ENCODE measurements around the gene ELK4. TPM values are rescaled to one million over a fixed set of nuclear protein-coding genes. Genes with fewer than 3 reads are reported as not detected.

The ELK4 gene
- total and polyA plus RNA-seq, 5 donors from 2014 or later: 3.5 to 106 (median 4.7) TPM

DNA sequence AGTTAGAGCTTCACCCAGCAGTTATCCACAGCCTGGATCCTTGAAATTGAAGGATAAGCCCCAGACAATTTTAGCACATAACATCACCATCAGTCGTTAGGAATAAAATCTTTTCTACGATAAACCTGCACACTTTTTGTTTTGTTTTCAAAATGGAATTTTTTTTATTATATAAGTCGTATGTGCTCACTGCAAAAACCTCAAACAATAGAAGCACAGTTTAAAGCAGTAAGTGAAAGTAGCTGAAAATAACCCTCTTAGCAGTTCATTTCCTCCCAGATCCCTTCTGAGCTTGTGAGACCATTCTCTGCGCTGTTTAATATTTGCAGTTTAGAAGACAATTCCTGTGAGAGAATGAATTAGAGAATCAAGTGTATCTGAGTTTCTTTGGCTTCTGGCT lies 38.3 kb downstream of the ELK4 start:
- DNase-seq: peak in 2 of 3 donors; percentile 52 to 63

DNA sequence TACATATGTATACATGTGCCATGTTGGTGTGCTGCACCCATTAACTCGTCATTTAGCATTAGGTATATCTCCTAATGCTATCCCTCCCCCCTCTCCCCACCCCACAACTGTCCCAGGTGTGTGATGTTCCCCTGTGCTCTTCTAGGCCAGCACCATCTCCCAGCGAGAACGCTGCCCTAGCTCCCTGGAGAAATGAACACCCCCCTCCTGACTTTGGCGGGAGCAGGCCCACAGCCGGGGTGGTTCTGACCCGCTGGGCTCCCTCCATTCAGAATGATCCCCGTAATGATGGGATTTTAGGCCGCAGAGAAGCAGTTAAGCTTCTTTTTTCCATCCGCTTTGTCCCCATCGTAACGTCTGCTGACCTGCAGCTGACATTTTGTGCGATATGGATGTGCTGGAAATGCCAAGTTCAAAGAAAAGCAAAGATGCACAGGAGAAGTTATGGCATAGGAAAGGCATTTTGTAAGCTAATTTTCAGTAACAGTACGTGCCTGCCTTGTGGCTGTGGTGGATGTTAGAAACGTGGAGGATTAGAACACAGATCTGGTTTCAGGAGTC lies 39.3 kb downstream of the ELK4 start:
- H3K4me1 ChIP-seq (ENCODE audit: control insufficient read depth, insufficient read depth, low read length, poor library complexity, severe bottlenecking): peaks cover 24% of the 10 kb centered on the region
- H3K9me3 ChIP-seq (ENCODE audit: control insufficient read depth in 2 of 2, low read length in 2 of 2): no peaks in the 10 kb centered on the region
- H3K27ac ChIP-seq (ENCODE audit: insufficient read depth, low read length, poor library complexity, severe bottlenecking): peak overlapping the region; percentile 67
- peak overlapping the region in 2 of 3 donors; percentile 93 for H3K27ac Mint-ChIP-seq
- H3K36me3 Mint-ChIP-seq: peaks cover 6% of the 10 kb centered on the region
- H3K36me3 ChIP-seq (ENCODE audit: control insufficient read depth, insufficient read depth, low read length): peaks cover under 1% of the 10 kb centered on the region
- H3K27me3 ChIP-seq (ENCODE audit: control insufficient read depth, insufficient read depth, low read length): no peaks in the 10 kb centered on the region
- peak overlapping the region; percentile 30 for H3K4me3 ChIP-seq (ENCODE audit: low read depth, low read length)
- peaks cover 3 to 47% (median 22%) of the 10 kb centered on the region in 4 donors for H3K4me1 Mint-ChIP-seq
- H3K27me3 Mint-ChIP-seq: peaks cover 7% of the 10 kb centered on the region
- DNase-seq (no peak), ATAC-seq (ENCODE audit: low read depth in 2 of 2) (no peak)
- H3K9me3 Mint-ChIP-seq: no peaks in the 10 kb centered on the region
- peak overlapping the region; percentile 62 to 91 (median 84) for H3K4me3 Mint-ChIP-seq

More for the DNA sequence above, 38.3 kb downstream of the ELK4 start:
- H3K27me3 ChIP-seq (ENCODE audit: control insufficient read depth, insufficient read depth, low read length): no peaks in the 10 kb centered on the region
- ATAC-seq (ENCODE audit: low read depth in 2 of 2): peak; percentile 41 to 47
- H3K27ac Mint-ChIP-seq: peak overlapping the region; percentile 93 to 96 (median 93)
- H3K36me3 ChIP-seq (ENCODE audit: control insufficient read depth, insufficient read depth, low read length): peaks cover 7% of the 10 kb centered on the region
- H3K36me3 Mint-ChIP-seq: peaks cover 16% of the 10 kb centered on the region
- no peaks in the 10 kb centered on the region for H3K9me3 Mint-ChIP-seq
- peaks cover 24% of the 10 kb centered on the region for H3K4me1 ChIP-seq (ENCODE audit: control insufficient read depth, insufficient read depth, low read length, poor library complexity, severe bottlenecking)
- H3K27ac ChIP-seq (ENCODE audit: insufficient read depth, low read length, poor library complexity, severe bottlenecking): peak overlapping the region; percentile 67
- peaks cover 3 to 48% (median 22%) of the 10 kb centered on the region in 4 donors for H3K4me1 Mint-ChIP-seq
- H3K4me3 ChIP-seq (ENCODE audit: low read depth, low read length): peak overlapping the region; percentile 16
- no peaks in the 10 kb centered on the region for H3K9me3 ChIP-seq (ENCODE audit: control insufficient read depth in 2 of 2, low read length in 2 of 2)
- H3K27me3 Mint-ChIP-seq: peaks cover 4% of the 10 kb centered on the region
- peak overlapping the region; percentile 51 to 85 (median 81) for H3K4me3 Mint-ChIP-seq

DNA sequence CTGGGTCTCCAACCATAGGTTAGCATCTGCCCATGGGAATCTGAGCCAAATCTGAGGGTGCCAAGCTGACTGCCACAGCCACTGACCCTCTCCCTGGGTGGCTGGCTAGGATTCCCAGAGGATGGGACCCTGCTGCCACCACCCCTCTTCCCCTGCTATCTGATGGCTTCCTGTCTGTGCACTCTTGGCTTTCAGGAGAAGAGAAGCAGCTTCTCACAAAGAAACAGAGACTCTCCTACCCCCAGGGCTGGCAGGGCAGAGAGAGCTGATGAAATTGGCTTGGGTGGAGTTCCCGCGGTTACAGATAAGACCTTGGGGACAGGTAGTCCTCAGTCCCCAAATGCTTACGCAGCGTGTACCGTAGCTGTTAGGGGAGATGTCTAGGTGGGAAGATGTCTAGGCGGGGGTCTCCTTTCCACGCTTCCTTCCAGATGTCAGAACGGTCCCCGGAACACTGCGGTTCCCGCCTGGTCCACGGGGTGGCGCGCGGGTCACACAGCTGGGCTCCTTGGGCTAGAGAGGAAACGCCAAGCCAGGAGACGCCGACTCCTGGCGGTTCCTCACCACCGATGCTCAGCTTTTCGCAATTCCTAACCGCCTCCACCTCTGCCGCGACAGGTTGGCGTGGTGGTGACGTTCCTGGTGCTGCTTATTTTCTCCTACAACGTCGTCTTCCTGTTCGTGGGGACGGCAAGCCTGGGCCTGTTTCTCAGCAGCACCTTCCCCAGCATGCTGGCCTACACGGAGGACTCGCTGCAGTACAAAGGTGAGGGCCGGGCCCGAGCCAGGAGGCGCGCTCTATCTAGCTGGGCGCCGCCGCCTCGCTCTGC lies 40.1 kb downstream of the ELK4 start:
- peaks cover 7% of the 10 kb centered on the region for H3K27me3 Mint-ChIP-seq
- H3K36me3 Mint-ChIP-seq: peaks cover 5% of the 10 kb centered on the region
- H3K4me1 ChIP-seq (ENCODE audit: control insufficient read depth, insufficient read depth, low read length, poor library complexity, severe bottlenecking): peaks cover 24% of the 10 kb centered on the region
- peak overlapping the region; percentile 91 to 95 (median 91) for H3K4me3 Mint-ChIP-seq
- DNase-seq (peak; percentile 79 to 87 (median 84)), ATAC-seq (ENCODE audit: low read depth in 2 of 2) (peak; percentile 86 to 87)
- peak overlapping the region; percentile 28 for H3K27ac ChIP-seq (ENCODE audit: insufficient read depth, low read length, poor library complexity, severe bottlenecking)
- H3K4me3 ChIP-seq (ENCODE audit: low read depth, low read length): peak overlapping the region; percentile 71
- no peaks in the 10 kb centered on the region for H3K9me3 ChIP-seq (ENCODE audit: control insufficient read depth in 2 of 2, low read length in 2 of 2)
- no peaks in the 10 kb centered on the region for H3K36me3 ChIP-seq (ENCODE audit: control insufficient read depth, insufficient read depth, low read length)
- H3K27ac Mint-ChIP-seq: peak overlapping the region; percentile 93 to 95 (median 93)
- H3K9me3 Mint-ChIP-seq: no peaks in the 10 kb centered on the region
- H3K27me3 ChIP-seq (ENCODE audit: control insufficient read depth, insufficient read depth, low read length): no peaks in the 10 kb centered on the region
- H3K4me1 Mint-ChIP-seq: peaks cover 3 to 46% (median 22%) of the 10 kb centered on the region in 4 donors

DNA sequence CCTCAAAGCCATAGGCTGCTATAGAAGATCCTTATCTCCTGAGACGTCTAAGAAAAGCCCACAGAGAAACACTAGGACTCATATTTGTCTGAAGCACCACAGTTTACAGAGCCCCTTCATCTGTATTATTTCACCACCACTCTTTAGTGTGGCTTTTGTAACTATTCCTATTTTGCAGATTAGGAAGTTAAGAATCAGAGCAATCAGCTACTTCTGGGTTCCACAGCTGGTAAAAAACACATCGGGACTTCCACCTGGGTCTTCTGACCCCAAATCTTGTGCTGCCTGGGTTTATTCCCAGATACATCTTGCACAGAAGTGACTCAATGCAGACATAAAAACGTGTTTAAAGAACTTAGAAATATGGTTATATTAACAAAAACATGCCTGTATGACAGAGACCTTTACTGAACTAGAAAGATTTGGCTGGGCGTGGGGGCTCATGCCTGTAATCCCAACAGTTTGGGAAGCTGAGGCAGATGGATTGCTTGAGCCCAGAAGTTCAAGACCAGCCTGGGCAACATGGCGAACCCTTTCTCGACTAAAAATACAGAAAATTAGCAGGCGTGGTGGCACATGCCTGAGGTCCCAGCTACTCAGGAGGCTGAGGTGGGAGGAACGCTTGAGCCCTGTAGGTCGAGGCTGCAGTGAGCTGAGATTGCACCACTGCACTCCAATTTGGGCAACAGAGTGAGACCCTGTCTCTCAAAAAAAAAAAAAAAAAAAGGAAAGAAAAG lies 40.9 kb downstream of the ELK4 start:
- H3K4me1 Mint-ChIP-seq: peaks cover 3 to 40% (median 22%) of the 10 kb centered on the region in 4 donors

DNA sequence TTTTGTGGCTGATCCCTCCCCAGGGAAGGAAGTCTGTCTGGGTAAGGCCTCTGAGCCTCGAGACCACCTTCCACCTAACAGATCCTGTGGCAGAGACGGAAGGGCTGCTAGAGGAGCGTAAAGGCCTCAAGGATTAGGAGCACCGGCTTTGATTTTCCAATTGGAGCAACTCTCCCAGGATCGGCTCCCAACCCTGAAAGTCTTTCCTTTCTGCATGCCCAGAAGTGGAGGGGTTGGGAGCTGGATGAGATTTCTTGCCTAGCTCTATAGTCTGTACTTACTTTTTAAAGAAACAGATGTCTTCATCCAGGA lies 41.4 kb downstream of the ELK4 start:
- Mint-ChIP-seq H3K4me3 (peak overlapping the region in 1 of 4 donors; percentile 52), H3K9me3 (no peaks in the 10 kb centered on the region), H3K36me3 (peaks cover 5% of the 10 kb centered on the region), H3K4me1 (peaks cover 3 to 40% (median 21%) of the 10 kb centered on the region in 4 donors), H3K27ac (peak overlapping the region; percentile 23 to 87 (median 81)), H3K27me3 (peaks cover 7% of the 10 kb centered on the region)
- Histone ChIP-seq H3K4me3 (ENCODE audit: low read depth, low read length) (no peak overlapping the region), H3K4me1 (ENCODE audit: control insufficient read depth, insufficient read depth, low read length, poor library complexity, severe bottlenecking) (peaks cover 24% of the 10 kb centered on the region), H3K9me3 (ENCODE audit: control insufficient read depth in 2 of 2, low read length in 2 of 2) (no peaks in the 10 kb centered on the region), H3K27ac (ENCODE audit: insufficient read depth, low read length, poor library complexity, severe bottlenecking) (no peak overlapping the region), H3K27me3 (ENCODE audit: control insufficient read depth, insufficient read depth, low read length) (no peaks in the 10 kb centered on the region), H3K36me3 (ENCODE audit: control insufficient read depth, insufficient read depth, low read length) (no peaks in the 10 kb centered on the region)
- ATAC-seq (ENCODE audit: low read depth in 2 of 2): no peak
- DNase-seq: no peak

More for the DNA sequence above, 40.9 kb downstream of the ELK4 start:
- H3K27ac ChIP-seq (ENCODE audit: insufficient read depth, low read length, poor library complexity, severe bottlenecking): no peak overlapping the region
- peaks cover 24% of the 10 kb centered on the region for H3K4me1 ChIP-seq (ENCODE audit: control insufficient read depth, insufficient read depth, low read length, poor library complexity, severe bottlenecking)
- H3K36me3 ChIP-seq (ENCODE audit: control insufficient read depth, insufficient read depth, low read length): no peaks in the 10 kb centered on the region
- Mint-ChIP-seq H3K4me3 (peak overlapping the region in 2 of 4 donors; percentile 52 to 91), H3K9me3 (no peaks in the 10 kb centered on the region), H3K27ac (peak overlapping the region; percentile 15 to 81 (median 23)), H3K36me3 (peaks cover 5% of the 10 kb centered on the region), H3K27me3 (peaks cover 7% of the 10 kb centered on the region)
- H3K9me3 ChIP-seq (ENCODE audit: control insufficient read depth in 2 of 2, low read length in 2 of 2): no peaks in the 10 kb centered on the region
- no peak overlapping the region for H3K4me3 ChIP-seq (ENCODE audit: low read depth, low read length)
- no peak for DNase-seq
- H3K27me3 ChIP-seq (ENCODE audit: control insufficient read depth, insufficient read depth, low read length): no peaks in the 10 kb centered on the region
- no peak for ATAC-seq (ENCODE audit: low read depth in 2 of 2)

DNA sequence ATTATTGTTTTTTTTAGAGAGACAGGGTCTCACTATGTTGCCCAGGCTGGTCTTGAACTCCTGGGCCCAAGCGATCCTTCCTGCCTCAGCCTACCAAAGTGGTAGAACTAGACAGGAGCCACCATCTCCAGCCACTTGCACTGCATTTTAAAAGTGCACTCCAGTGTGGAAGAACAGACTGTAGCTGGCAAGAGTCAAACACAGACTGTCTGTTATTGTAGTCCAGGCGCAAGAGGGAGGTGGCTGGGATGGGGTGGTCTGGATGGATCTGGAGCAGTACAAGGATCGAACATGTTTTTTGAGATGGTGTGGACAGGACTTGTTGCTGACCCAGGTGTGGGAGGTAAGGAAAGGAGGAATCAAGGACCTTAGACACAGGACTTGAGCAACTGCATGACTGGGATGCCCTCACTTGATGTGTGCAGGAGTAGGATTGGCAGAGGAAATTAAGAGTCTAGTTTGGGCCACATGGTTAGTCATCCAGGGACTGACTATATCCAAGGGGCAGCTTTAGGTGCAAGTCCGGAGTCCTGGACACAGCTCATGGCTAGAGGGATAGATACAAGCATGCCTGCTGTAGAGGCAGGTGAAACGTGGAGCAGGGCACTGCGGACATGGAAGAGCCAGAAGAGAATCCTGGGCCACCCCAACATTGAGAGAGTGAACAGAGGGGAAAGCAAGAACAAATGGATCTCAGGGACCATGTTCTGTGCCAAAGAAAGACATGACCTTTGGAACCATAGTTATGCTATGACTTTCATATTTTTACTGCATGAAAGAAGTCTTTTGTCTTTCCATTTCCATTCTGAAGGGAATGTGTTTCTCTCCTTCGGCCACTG lies 42.0 kb downstream of the ELK4 start:
- no peak overlapping the region for H3K27ac ChIP-seq (ENCODE audit: insufficient read depth, low read length, poor library complexity, severe bottlenecking)
- no peak overlapping the region for H3K4me3 ChIP-seq (ENCODE audit: low read depth, low read length)
- peak overlapping the region in 2 of 4 donors; percentile 25 to 76 for H3K4me3 Mint-ChIP-seq
- ATAC-seq (ENCODE audit: low read depth in 2 of 2): no peak
- H3K4me1 ChIP-seq (ENCODE audit: control insufficient read depth, insufficient read depth, low read length, poor library complexity, severe bottlenecking): peaks cover 24% of the 10 kb centered on the region
- H3K4me1 Mint-ChIP-seq: peaks cover 3 to 36% (median 19%) of the 10 kb centered on the region in 4 donors
- H3K9me3 ChIP-seq (ENCODE audit: control insufficient read depth in 2 of 2, low read length in 2 of 2): no peaks in the 10 kb centered on the region
- no peaks in the 10 kb centered on the region for H3K9me3 Mint-ChIP-seq
- no peak for DNase-seq
- no peaks in the 10 kb centered on the region for H3K36me3 ChIP-seq (ENCODE audit: control insufficient read depth, insufficient read depth, low read length)
- H3K27ac Mint-ChIP-seq: peak overlapping the region in 2 of 3 donors; percentile 81 to 87
- H3K36me3 Mint-ChIP-seq: peaks cover 4% of the 10 kb centered on the region
- no peaks in the 10 kb centered on the region for H3K27me3 ChIP-seq (ENCODE audit: control insufficient read depth, insufficient read depth, low read length)
- H3K27me3 Mint-ChIP-seq: peaks cover 7% of the 10 kb centered on the region

DNA sequence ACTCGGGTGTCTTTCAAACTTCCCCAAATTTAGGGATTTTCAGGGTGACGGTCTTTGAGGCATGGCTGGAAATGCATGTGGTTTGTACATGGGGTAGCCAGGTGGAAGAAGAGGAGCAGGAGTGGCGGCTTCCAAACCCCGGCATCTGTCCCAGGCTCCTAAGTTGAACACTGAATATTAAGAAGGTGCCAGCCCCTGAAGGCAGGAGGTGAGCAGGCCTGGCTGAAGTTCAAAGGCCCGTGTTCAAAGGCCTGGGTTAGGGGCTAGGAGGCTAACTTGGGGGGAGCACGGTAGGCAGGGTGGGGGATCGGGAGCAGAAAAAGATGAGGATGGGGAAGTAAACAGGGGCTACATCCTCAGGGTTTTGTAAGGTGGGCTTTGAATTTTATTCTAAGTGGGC lies 42.8 kb downstream of the ELK4 start:
- DNase-seq: no peak
- no peak overlapping the region for H3K27ac Mint-ChIP-seq

More for the DNA sequence above, 42.8 kb downstream of the ELK4 start:
- no peaks in the 10 kb centered on the region for H3K36me3 Mint-ChIP-seq
- no peaks in the 10 kb centered on the region for H3K36me3 ChIP-seq (ENCODE audit: control insufficient read depth, insufficient read depth, low read length)
- H3K9me3 Mint-ChIP-seq: no peaks in the 10 kb centered on the region
- H3K4me1 Mint-ChIP-seq: peaks cover 3 to 31% (median 18%) of the 10 kb centered on the region in 4 donors
- peaks cover 22% of the 10 kb centered on the region for H3K4me1 ChIP-seq (ENCODE audit: control insufficient read depth, insufficient read depth, low read length, poor library complexity, severe bottlenecking)
- no peak overlapping the region for H3K4me3 Mint-ChIP-seq
- ATAC-seq (ENCODE audit: low read depth in 2 of 2): no peak
- peaks cover 7% of the 10 kb centered on the region for H3K27me3 Mint-ChIP-seq
- H3K4me3 ChIP-seq (ENCODE audit: low read depth, low read length): no peak overlapping the region
- no peaks in the 10 kb centered on the region for H3K27me3 ChIP-seq (ENCODE audit: control insufficient read depth, insufficient read depth, low read length)
- H3K9me3 ChIP-seq (ENCODE audit: control insufficient read depth in 2 of 2, low read length in 2 of 2): no peaks in the 10 kb centered on the region
- no peak overlapping the region for H3K27ac ChIP-seq (ENCODE audit: insufficient read depth, low read length, poor library complexity, severe bottlenecking)

Data from CD4-positive, CD25-positive, alpha-beta regulatory T cell (primary cell).